Trophoblast cell (in vitro differentiated cells and primary cell): ENCODE measurements around the gene ZFAND3.

Experiments
- DNase-seq, 2 donors: peaks; one replicate each; pipeline ENCODE4 v3.0.0-alpha.2; 2016
- H2AFZ ChIP-seq: 2 replicates; pipeline ENCODE4 v1.6.1; 2013; ENCODE audit warnings: low read length, moderate library complexity, mild to moderate bottlenecking; ENCODE audit not compliant: insufficient read depth, poor library complexity
- H2AK5ac ChIP-seq: 2 replicates; pipeline ENCODE4 v1.6.1; 2013; ENCODE audit warnings: mild to moderate bottlenecking, low read length
- H2BK120ac ChIP-seq: 2 replicates; pipeline ENCODE4 v1.6.1; 2013; ENCODE audit warnings: low read length, mild to moderate bottlenecking, moderate library complexity; ENCODE audit not compliant: insufficient read depth, poor library complexity
- H2BK12ac ChIP-seq: 2 replicates; pipeline ENCODE4 v1.6.1; 2013; ENCODE audit warnings: mild to moderate bottlenecking, low read length, moderate library complexity
- H2BK5ac ChIP-seq: 2 replicates; pipeline ENCODE4 v1.6.1; 2013; ENCODE audit warnings: low read length, low read depth, moderate library complexity, mild to moderate bottlenecking; ENCODE audit not compliant: poor library complexity
- H3K14ac ChIP-seq: 2 replicates; pipeline ENCODE4 v1.6.1; 2013; ENCODE audit warnings: mild to moderate bottlenecking, low read length
- H3K18ac ChIP-seq: 2 replicates; pipeline ENCODE4 v1.6.1; 2013; ENCODE audit warnings: mild to moderate bottlenecking, low read length
- H3K23ac ChIP-seq: 2 replicates; pipeline ENCODE4 v1.6.1; 2013; ENCODE audit warnings: low read length
- H3K27ac ChIP-seq: 2 replicates; pipeline ENCODE4 v1.5.1; 2013; ENCODE audit warnings: low read depth, mild to moderate bottlenecking, inconsistent platforms, low read length, moderate library complexity
- H3K27me3 ChIP-seq: 2 replicates; pipeline ENCODE4 v1.6.1; 2013; ENCODE audit warnings: inconsistent platforms, mild to moderate bottlenecking, low read length, moderate library complexity; ENCODE audit not compliant: insufficient read depth
- H3K36me3 ChIP-seq, 2 experiments: 1 replicate in 1 of 2; 2 replicates in 1 of 2; pipeline ENCODE4 v1.6.1; 2013; ENCODE audit warnings: low read length in 2 of 2, mild to moderate bottlenecking in 2 of 2, moderate library complexity in 1 of 2; ENCODE audit not compliant: insufficient read depth in 2 of 2, control insufficient read depth in 1 of 2
- H3K4ac ChIP-seq: 2 replicates; pipeline ENCODE4 v1.6.1; 2013; ENCODE audit warnings: low read depth, mild to moderate bottlenecking, low read length, moderate library complexity
- H3K4me1 ChIP-seq, 2 experiments: 1 replicate in 1 of 2; 2 replicates in 1 of 2; pipeline ENCODE4 v1.6.1; 2013; ENCODE audit warnings: low read length in 2 of 2, mild to moderate bottlenecking in 2 of 2, moderate library complexity in 1 of 2; ENCODE audit not compliant: insufficient read depth in 2 of 2, control insufficient read depth in 1 of 2
- H3K4me2 ChIP-seq: 2 replicates; pipeline ENCODE4 v1.6.1; 2013; ENCODE audit warnings: inconsistent platforms, mild to moderate bottlenecking, low read length, moderate library complexity
- H3K4me3 ChIP-seq: 2 replicates; pipeline ENCODE4 v1.5.1; 2013; ENCODE audit warnings: mild to moderate bottlenecking, low read depth, low read length, inconsistent platforms
- H3K79me1 ChIP-seq: one replicate; pipeline ENCODE4 v1.6.1; 2013; ENCODE audit warnings: low read length
- H3K79me2 ChIP-seq: 2 replicates; pipeline ENCODE4 v1.6.1; 2013; ENCODE audit warnings: low read length, mild to moderate bottlenecking; ENCODE audit not compliant: control insufficient read depth, insufficient read depth, poor library complexity
- H3K9ac ChIP-seq: 2 replicates; pipeline ENCODE4 v1.6.1; 2013; ENCODE audit warnings: mild to moderate bottlenecking, low read length
- H3K9me3 ChIP-seq: 2 replicates; pipeline ENCODE4 v1.6.1; 2013; ENCODE audit warnings: low read depth, mild to moderate bottlenecking, control low read depth, inconsistent platforms, low read length; ENCODE audit not compliant: insufficient read depth
- H4K12ac ChIP-seq: 2 replicates; pipeline ENCODE4 v1.6.1; 2013; ENCODE audit warnings: low read depth, mild to moderate bottlenecking, low read length, moderate library complexity
- H4K8ac ChIP-seq: 2 replicates; pipeline ENCODE4 v1.6.1; 2013; ENCODE audit warnings: low read depth, mild to moderate bottlenecking, low read length, moderate library complexity
- H4K91ac ChIP-seq: one replicate; pipeline ENCODE4 v1.6.1; 2013; ENCODE audit warnings: low read depth, mild to moderate bottlenecking, low read length, moderate library complexity
- WGBS: extraction: QIAGEN DNeasy Blood & Tissue Kit; methylation state at CpG from one replicate; pipeline ENCODE4 v1.1.7; 2013; ENCODE audit warnings: missing lambda C conversion rate; ENCODE audit not compliant: insufficient read length, insufficient coverage; ENCODE audit errors: extremely low coverage; 5-methylcytosine and 5-hydroxymethylcytosine counted together

Gene ZFAND3

GRCh38 chr6:38030380-38030779, 210.9 kb downstream of the ZFAND3 start:
- Histone ChIP-seq H2AFZ (no peak overlapping the region), H3K14ac (no peak overlapping the region), H2BK120ac (no peak overlapping the region), H3K79me2 (no peaks in the 10 kb centered on the region), H3K18ac (no peak overlapping the region), H3K9me3 (no peaks in the 10 kb centered on the region), H2BK12ac (no peak overlapping the region), H2BK5ac (no peak overlapping the region), H4K91ac (no peak overlapping the region), H4K12ac (no peak overlapping the region), H3K23ac (no peak overlapping the region), H3K27ac (no peak overlapping the region), H2AK5ac (no peak overlapping the region), H3K27me3 (no peaks in the 10 kb centered on the region), H3K36me3 (no peaks in the 10 kb centered on the region), H3K4me1 (peaks cover 3 to 4% of the 10 kb centered on the region in 2 experiments), H4K8ac (no peak overlapping the region), H3K4me3 (no peak overlapping the region), H3K79me1 (no peaks in the 10 kb centered on the region), H3K4ac (no peak overlapping the region), H3K9ac (no peak overlapping the region), H3K4me2 (no peak overlapping the region)
- DNase-seq = no peak

GRCh38 chr6:38032797-38033196, 213.3 kb downstream of the ZFAND3 start:
- H3K14ac ChIP-seq = no peak overlapping the region
- no peaks in the 10 kb centered on the region for H3K79me1 ChIP-seq
- no peak overlapping the region for H2AFZ ChIP-seq
- H3K27ac ChIP-seq = no peak overlapping the region
- no peak overlapping the region for H3K4me2 ChIP-seq
- H3K23ac ChIP-seq = no peak overlapping the region
- no peaks in the 10 kb centered on the region for H3K27me3 ChIP-seq
- no peak overlapping the region for H2BK120ac ChIP-seq
- H4K91ac ChIP-seq = no peak overlapping the region
- no peak overlapping the region for H3K9ac ChIP-seq
- no peak overlapping the region for H3K18ac ChIP-seq
- no peak for DNase-seq
- WGBS = no CpG with 5 or more reads among the region's 1 CpG
- no peak overlapping the region for H4K8ac ChIP-seq
- no peaks in the 10 kb centered on the region for H3K9me3 ChIP-seq
- H4K12ac ChIP-seq = no peak overlapping the region
- H2BK5ac ChIP-seq = no peak overlapping the region
- peaks cover 0 to under 1% of the 10 kb centered on the region in 2 experiments for H3K4me1 ChIP-seq
- H2AK5ac ChIP-seq = no peak overlapping the region
- H3K79me2 ChIP-seq = no peaks in the 10 kb centered on the region
- no peaks in the 10 kb centered on the region for H3K36me3 ChIP-seq
- H3K4me3 ChIP-seq = no peak overlapping the region
- H2BK12ac ChIP-seq = no peak overlapping the region
- H3K4ac ChIP-seq = no peak overlapping the region

- Histone ChIP-seq H4K91ac (no peak overlapping the region), H2BK120ac (no peak overlapping the region), H3K4me3 (no peak overlapping the region), H3K4ac (no peak overlapping the region), H2BK12ac (no peak overlapping the region), H3K4me1 (no peaks in the 10 kb centered on the region), H3K27ac (no peak overlapping the region), H3K18ac (no peak overlapping the region), H3K27me3 (no peaks in the 10 kb centered on the region), H3K36me3 (no peaks in the 10 kb centered on the region), H3K79me2 (no peaks in the 10 kb centered on the region), H3K79me1 (no peaks in the 10 kb centered on the region), H3K4me2 (no peak overlapping the region), H3K14ac (no peak overlapping the region), H3K9ac (no peak overlapping the region), H2AK5ac (no peak overlapping the region), H3K9me3 (no peaks in the 10 kb centered on the region), H4K8ac (no peak overlapping the region), H4K12ac (no peak overlapping the region), H2AFZ (no peak overlapping the region), H2BK5ac (no peak overlapping the region), H3K23ac (no peak overlapping the region)
- no peak for DNase-seq
- no CpG with 5 or more reads among the region's 1 CpG for WGBS
These were observed 214.0 kb downstream of the ZFAND3 start for GRCh38 chr6:38033442-38033982.

- no peaks in the 10 kb centered on the region for H3K79me1 ChIP-seq
- H3K14ac ChIP-seq = no peak overlapping the region
- H2BK120ac ChIP-seq = no peak overlapping the region
- no peak overlapping the region for H3K4me3 ChIP-seq
- no peak overlapping the region for H3K23ac ChIP-seq
- no peak overlapping the region for H4K91ac ChIP-seq
- no peak overlapping the region for H2BK5ac ChIP-seq
- H3K79me2 ChIP-seq = no peaks in the 10 kb centered on the region
- H3K36me3 ChIP-seq = no peaks in the 10 kb centered on the region
- H4K12ac ChIP-seq = no peak overlapping the region
- no peak overlapping the region for H4K8ac ChIP-seq
- no peak overlapping the region for H3K4ac ChIP-seq
- WGBS = no CpG with 5 or more reads among the region's 1 CpG
- H2BK12ac ChIP-seq = no peak overlapping the region
- no peaks in the 10 kb centered on the region for H3K9me3 ChIP-seq
- peak in 1 of 2 donors; percentile 54 for DNase-seq
- H3K9ac ChIP-seq = no peak overlapping the region
- no peak overlapping the region for H2AFZ ChIP-seq
- no peak overlapping the region for H3K4me2 ChIP-seq
- no peak overlapping the region for H2AK5ac ChIP-seq
- H3K4me1 ChIP-seq = no peaks in the 10 kb centered on the region
- no peak overlapping the region for H3K18ac ChIP-seq
- no peaks in the 10 kb centered on the region for H3K27me3 ChIP-seq
- no peak overlapping the region for H3K27ac ChIP-seq
These were observed 214.9 kb downstream of the ZFAND3 start for GRCh38 chr6:38034274-38034914.
